GM21367 (cell line): Measurements from ENCODE around the gene ATP5F1E.
"Not testable (repeated sequence)": the region's sequence is repeated elsewhere in the genome, so short reads cannot be mapped to it uniquely, and the experiment has no call there.

Experiments
- ATAC-seq: cut with Tn5 transposase; IDR thresholded peaks from one replicate; pipeline ENCODE4 v1.9.1; 2021; ENCODE audit not compliant: unreplicated experiment

Gene ATP5F1E

GRCh38 chr20:59043698-59044097, 11.6 kb upstream of the ATP5F1E start:
- ATAC-seq: no peak

- ATAC-seq: peak; percentile 84
Observed at GRCh38 chr20:59042796-59043631, 10.9 kb upstream of the ATP5F1E start.

GRCh38 chr20:59042151-59042795, 10.1 kb upstream of the ATP5F1E start, which contains the start of gene PRELID3B:
Gene PRELID3B (minus strand): TSS chr20:59042786. CDS start chr20:59042730, 56 bp downstream.
- ATAC-seq: peak; percentile 25

GRCh38 chr20:59041487-59041886, 9.4 kb upstream of the ATP5F1E start:
- ATAC-seq: not testable (repeated sequence)

- ATAC-seq: no peak
Observed at GRCh38 chr20:59040667-59041066, 8.5 kb upstream of the ATP5F1E start.

- no peak for ATAC-seq
Observed at GRCh38 chr20:59039233-59039632, 7.1 kb upstream of the ATP5F1E start.

GRCh38 chr20:59037386-59037785, 5.3 kb upstream of the ATP5F1E start:
- ATAC-seq: no peak

GRCh38 chr20:59035381-59035780, 3.2 kb upstream of the ATP5F1E start:
- no peak for ATAC-seq

GRCh38 chr20:59033616-59034165, 1.6 kb upstream of the ATP5F1E start:
- no peak for ATAC-seq

- no peak for ATAC-seq
Observed at GRCh38 chr20:59033093-59033492, 958 bp upstream of the ATP5F1E start.

GRCh38 chr20:59032713-59033059, 551 bp upstream of the ATP5F1E start:
- no peak for ATAC-seq

GRCh38 chr20:59031564-59032022, 542 bp downstream of the ATP5F1E start:
- no peak for ATAC-seq

GRCh38 chr20:59030911-59031563, 1.1 kb downstream of the ATP5F1E start:
- ATAC-seq: no peak

GRCh38 chr20:59028812-59029211, 3.3 kb downstream of the ATP5F1E start:
- ATAC-seq: no peak

GRCh38 chr20:59027741-59028320, 4.3 kb downstream of the ATP5F1E start:
- ATAC-seq: no peak

GRCh38 chr20:59026904-59027740, 5.0 kb downstream of the ATP5F1E start:
- ATAC-seq: no peak

GRCh38 chr20:59025511-59025910, 6.6 kb downstream of the ATP5F1E start:
- ATAC-seq: no peak

GRCh38 chr20:59025086-59025485, 7.0 kb downstream of the ATP5F1E start:
- ATAC-seq: no peak

- ATAC-seq: no peak
Observed at GRCh38 chr20:59024111-59024530, 8.0 kb downstream of the ATP5F1E start.

- ATAC-seq: no peak
Observed at GRCh38 chr20:59023616-59024015, 8.5 kb downstream of the ATP5F1E start.
